Mesendoderm (in vitro differentiated cells): ENCODE results near the gene SLC26A8.

Experiments used
- DNase-seq: peaks from one replicate; pipeline ENCODE4 v3.0.0; 2013
- H2AK5ac ChIP-seq: 2 replicates; pipeline ENCODE4 v1.6.1; 2013; ENCODE audit warnings: low read length, inconsistent platforms
- H2BK120ac ChIP-seq: 2 replicates; pipeline ENCODE4 v1.6.1; 2013; ENCODE audit warnings: low read depth, mild to moderate bottlenecking, low read length, moderate library complexity, mixed read lengths
- H2BK15ac ChIP-seq: replicated peaks from 2 replicates; pipeline ENCODE4 v1.6.1; 2013; ENCODE audit warnings: low read depth, mild to moderate bottlenecking, moderate library complexity
- H2BK5ac ChIP-seq: 2 replicates; pipeline ENCODE4 v1.6.1; 2013; ENCODE audit warnings: low read length, inconsistent platforms
- H3K18ac ChIP-seq: 2 replicates; pipeline ENCODE4 v1.6.1; 2013; ENCODE audit warnings: mild to moderate bottlenecking, low read length, mixed read lengths
- H3K23ac ChIP-seq: one replicate; pipeline ENCODE4 v1.6.1; 2013; ENCODE audit warnings: low read length
- H3K27ac ChIP-seq: 2 replicates; pipeline ENCODE4 v1.5.1; 2013; ENCODE audit warnings: low read depth, mild to moderate bottlenecking, inconsistent platforms, low read length, moderate library complexity
- H3K27me3 ChIP-seq: 2 replicates; pipeline ENCODE4 v1.6.1; 2013; ENCODE audit warnings: low read length, control low read depth, mild to moderate bottlenecking, inconsistent platforms; ENCODE audit not compliant: insufficient read depth, poor library complexity
- H3K36me3 ChIP-seq: 2 replicates; pipeline ENCODE4 v1.6.1; 2013; ENCODE audit warnings: low read length, inconsistent platforms; ENCODE audit not compliant: control insufficient read depth, insufficient read depth
- H3K4ac ChIP-seq: one replicate; pipeline ENCODE4 v1.6.1; 2013; ENCODE audit warnings: low read depth, mild to moderate bottlenecking, low read length, moderate library complexity
- H3K4me1 ChIP-seq: 2 replicates; pipeline ENCODE4 v1.6.1; 2013; ENCODE audit warnings: low read depth, low read length, inconsistent platforms; ENCODE audit not compliant: control insufficient read depth
- H3K4me2 ChIP-seq: 2 replicates; pipeline ENCODE4 v1.6.1; 2013; ENCODE audit warnings: low read length
- H3K4me3 ChIP-seq: 2 replicates; pipeline ENCODE4 v1.5.1; 2013; ENCODE audit warnings: mild to moderate bottlenecking, low read length
- H3K56ac ChIP-seq: one replicate; pipeline ENCODE4 v1.6.1; 2013; ENCODE audit warnings: low read length
- H3K79me1 ChIP-seq: 2 replicates; pipeline ENCODE4 v1.6.1; 2013; ENCODE audit warnings: low read length, inconsistent platforms
- H3K79me2 ChIP-seq: 2 replicates; pipeline ENCODE4 v1.6.1; 2013; ENCODE audit warnings: mild to moderate bottlenecking, low read length; ENCODE audit not compliant: control insufficient read depth, insufficient read depth
- H3K9ac ChIP-seq: 2 replicates; pipeline ENCODE4 v1.6.1; 2013; ENCODE audit warnings: low read length, inconsistent platforms
- H4K5ac ChIP-seq: one replicate; pipeline ENCODE4 v1.6.1; 2013; ENCODE audit warnings: low read length
- H4K8ac ChIP-seq: one replicate; pipeline ENCODE4 v1.6.1; 2013; ENCODE audit warnings: low read depth, mild to moderate bottlenecking, control low read depth, low read length, moderate library complexity
- WGBS: extraction: QIAGEN DNeasy Blood & Tissue Kit; methylation state at CpG from one replicate; pipeline ENCODE4 v1.1.7; 2013; ENCODE audit warnings: low lambda C conversion rate, missing lambda C conversion rate; ENCODE audit not compliant: insufficient coverage; ENCODE audit errors: extremely low coverage; 5-methylcytosine and 5-hydroxymethylcytosine counted together

SLC26A8 gene

DNA sequence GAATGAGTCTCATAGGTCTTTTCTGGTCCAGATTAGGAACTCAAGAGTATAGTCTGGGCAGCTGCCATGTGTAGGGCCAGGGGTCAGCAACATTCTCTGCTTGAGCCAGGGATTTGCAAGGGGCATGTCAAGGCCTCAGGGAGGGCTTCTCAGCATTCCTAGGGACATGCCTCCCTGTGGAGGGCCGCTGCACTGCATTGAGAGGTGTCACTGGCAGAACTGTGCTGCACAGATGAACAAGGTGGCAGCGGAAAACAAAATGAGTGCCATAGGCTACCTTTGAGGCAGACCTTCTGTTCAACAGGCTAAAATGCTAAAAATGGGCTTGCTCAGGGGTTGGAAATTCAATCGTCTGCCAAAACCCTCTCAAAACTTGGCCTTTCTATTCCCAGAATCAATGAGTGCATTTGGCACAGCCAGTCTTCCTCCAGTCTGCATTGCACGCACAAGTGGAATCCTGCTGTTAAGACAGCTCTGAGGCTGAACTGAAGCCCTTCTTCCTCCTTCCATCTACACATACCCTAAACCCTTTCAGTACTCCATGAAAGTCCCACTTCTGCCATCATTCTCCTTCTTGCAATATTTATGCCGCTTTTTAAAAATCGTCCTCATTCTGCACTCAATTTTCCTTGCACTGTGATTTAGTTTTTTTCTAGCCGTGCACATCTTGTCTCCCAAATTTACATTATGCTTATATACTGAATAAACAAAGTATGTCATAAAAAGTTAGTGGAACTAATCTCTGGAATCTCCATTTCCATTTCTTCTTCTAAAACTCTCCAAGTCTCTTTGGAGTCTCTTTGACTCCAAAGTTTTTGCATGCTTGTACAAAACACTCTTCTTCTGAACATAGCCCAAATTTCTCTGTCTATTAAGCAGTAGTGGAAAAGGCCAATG lies 51.7 kb downstream of the SLC26A8 start:
- Histone ChIP-seq H3K56ac (no peak overlapping the region), H2BK15ac (no peak overlapping the region), H2BK120ac (no peak overlapping the region), H3K79me1 (no peaks in the 10 kb centered on the region), H3K9ac (no peak overlapping the region), H3K4me2 (no peak overlapping the region), H4K5ac (no peak overlapping the region), H3K4ac (no peak overlapping the region), H3K36me3 (no peaks in the 10 kb centered on the region), H3K23ac (no peak overlapping the region), H3K4me3 (no peak overlapping the region), H3K4me1 (no peaks in the 10 kb centered on the region), H2AK5ac (no peak overlapping the region), H4K8ac (no peak overlapping the region), H2BK5ac (no peak overlapping the region), H3K27me3 (no peaks in the 10 kb centered on the region), H3K27ac (no peak overlapping the region), H3K18ac (no peak overlapping the region), H3K79me2 (no peaks in the 10 kb centered on the region)
- WGBS = no CpG with 5 or more reads among the region's 7 CpGs
- DNase-seq = peak; percentile 47

DNA sequence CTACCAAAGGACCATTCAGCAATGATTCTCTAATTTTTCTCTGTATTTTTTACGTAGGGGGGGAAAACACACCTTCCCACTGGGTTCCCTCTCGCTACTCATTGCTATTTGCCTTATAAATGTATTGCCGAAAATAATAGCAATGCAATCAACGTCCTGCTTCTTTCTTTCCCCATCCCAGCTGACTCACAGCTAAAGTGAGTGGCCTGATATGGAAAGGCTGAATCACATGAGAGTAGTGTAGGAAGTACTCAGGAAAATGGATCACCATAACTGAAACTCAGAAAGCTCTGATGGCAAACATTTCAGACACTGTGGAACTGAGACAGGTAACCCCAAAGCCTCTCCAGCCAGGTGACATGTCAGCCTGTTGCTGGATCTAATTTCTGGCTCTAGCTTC lies 54.3 kb downstream of the SLC26A8 start:
- no CpG with 5 or more reads among the region's 4 CpGs for WGBS
- Histone ChIP-seq H3K27me3 (no peaks in the 10 kb centered on the region), H3K4ac (no peak overlapping the region), H3K4me2 (no peak overlapping the region), H2BK5ac (no peak overlapping the region), H3K79me2 (no peaks in the 10 kb centered on the region), H3K36me3 (no peaks in the 10 kb centered on the region), H3K4me3 (no peak overlapping the region), H4K5ac (no peak overlapping the region), H2BK120ac (no peak overlapping the region), H2AK5ac (no peak overlapping the region), H3K4me1 (no peaks in the 10 kb centered on the region), H3K9ac (no peak overlapping the region), H3K27ac (no peak overlapping the region), H4K8ac (no peak overlapping the region), H3K23ac (no peak overlapping the region), H2BK15ac (no peak overlapping the region), H3K56ac (no peak overlapping the region), H3K79me1 (no peaks in the 10 kb centered on the region), H3K18ac (no peak overlapping the region)
- DNase-seq = no peak

DNA sequence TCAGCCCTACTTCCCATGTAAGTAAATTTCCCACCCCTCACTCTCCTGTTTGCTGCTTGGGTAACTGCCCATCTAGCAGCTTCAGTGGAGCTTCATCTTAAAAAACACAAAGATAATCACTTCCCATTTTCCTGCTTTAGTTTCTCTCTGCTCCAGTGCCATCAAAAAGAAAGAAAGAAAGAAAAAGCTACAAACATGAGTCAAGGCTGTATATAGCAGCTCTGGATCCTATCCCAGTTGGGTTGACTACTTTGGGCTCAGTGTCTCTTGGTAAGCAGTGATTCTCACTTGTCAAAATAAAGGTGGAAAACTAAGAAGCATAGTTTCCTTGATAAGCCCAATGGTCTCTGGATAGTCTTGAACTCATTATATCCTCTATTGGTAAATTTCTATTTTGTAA lies 54.8 kb downstream of the SLC26A8 start:
- H2AK5ac ChIP-seq = no peak overlapping the region
- H2BK5ac ChIP-seq = no peak overlapping the region
- H3K18ac ChIP-seq = no peak overlapping the region
- H3K79me2 ChIP-seq = no peaks in the 10 kb centered on the region
- no peaks in the 10 kb centered on the region for H3K27me3 ChIP-seq
- no peak overlapping the region for H3K27ac ChIP-seq
- H3K4me3 ChIP-seq = no peak overlapping the region
- no peak overlapping the region for H3K4ac ChIP-seq
- no peak overlapping the region for H4K8ac ChIP-seq
- H3K79me1 ChIP-seq = no peaks in the 10 kb centered on the region
- H3K23ac ChIP-seq = no peak overlapping the region
- no peak overlapping the region for H3K9ac ChIP-seq
- no peaks in the 10 kb centered on the region for H3K4me1 ChIP-seq
- no peak overlapping the region for H3K56ac ChIP-seq
- no peak for DNase-seq
- no peaks in the 10 kb centered on the region for H3K36me3 ChIP-seq
- no peak overlapping the region for H2BK15ac ChIP-seq
- H4K5ac ChIP-seq = no peak overlapping the region
- H2BK120ac ChIP-seq = no peak overlapping the region
- H3K4me2 ChIP-seq = no peak overlapping the region

DNA sequence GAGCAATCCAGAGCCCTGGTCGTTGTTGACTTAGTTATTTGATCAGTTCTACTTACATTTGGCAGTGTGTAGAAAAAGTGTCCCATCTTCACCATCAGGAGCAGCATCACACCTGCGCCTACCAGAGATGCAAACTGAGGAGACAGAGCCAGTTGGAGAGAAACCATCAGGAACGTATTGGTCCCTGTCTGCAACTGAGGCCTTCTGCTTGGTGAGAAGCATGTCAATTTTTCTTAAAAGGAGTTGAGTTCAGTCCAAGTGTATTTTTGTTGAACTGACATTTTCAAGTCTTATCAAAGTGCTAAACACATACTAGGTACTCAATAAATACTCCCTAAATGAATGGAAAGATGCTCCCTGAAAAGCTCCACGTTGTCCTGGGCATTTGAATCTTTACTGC lies 55.6 kb downstream of the SLC26A8 start:
- Histone ChIP-seq H2AK5ac (no peak overlapping the region), H3K27me3 (no peaks in the 10 kb centered on the region), H3K36me3 (no peaks in the 10 kb centered on the region), H3K27ac (no peak overlapping the region), H3K79me1 (no peaks in the 10 kb centered on the region), H3K4me2 (no peak overlapping the region), H3K79me2 (no peaks in the 10 kb centered on the region), H4K8ac (no peak overlapping the region), H2BK5ac (no peak overlapping the region), H2BK120ac (no peak overlapping the region), H3K4me1 (no peaks in the 10 kb centered on the region), H3K4me3 (no peak overlapping the region), H2BK15ac (no peak overlapping the region), H3K23ac (no peak overlapping the region), H3K9ac (no peak overlapping the region), H3K18ac (no peak overlapping the region), H4K5ac (no peak overlapping the region), H3K56ac (no peak overlapping the region), H3K4ac (no peak overlapping the region)
- no CpG with 5 or more reads among the region's 4 CpGs for WGBS
- no peak for DNase-seq

- no peak overlapping the region for H3K27ac ChIP-seq
- no peak overlapping the region for H2AK5ac ChIP-seq
- DNase-seq = no peak
These were observed 57.2 kb downstream of the SLC26A8 start for GRCh38 chr6:35967076-35967774.

More at GRCh38 chr6:35967076-35967774, 57.2 kb downstream of the SLC26A8 start:
- no peak overlapping the region for H3K9ac ChIP-seq
- no peak overlapping the region for H4K8ac ChIP-seq
- H3K36me3 ChIP-seq = no peaks in the 10 kb centered on the region
- no CpG with 5 or more reads among the region's 4 CpGs for WGBS
- H3K23ac ChIP-seq = no peak overlapping the region
- no peak overlapping the region for H3K4me2 ChIP-seq
- H3K18ac ChIP-seq = no peak overlapping the region
- H2BK120ac ChIP-seq = no peak overlapping the region
- no peak overlapping the region for H3K4ac ChIP-seq
- no peak overlapping the region for H4K5ac ChIP-seq
- no peaks in the 10 kb centered on the region for H3K79me2 ChIP-seq
- H2BK15ac ChIP-seq = no peak overlapping the region
- H3K4me3 ChIP-seq = no peak overlapping the region
- no peaks in the 10 kb centered on the region for H3K27me3 ChIP-seq
- no peak overlapping the region for H3K56ac ChIP-seq
- no peak overlapping the region for H2BK5ac ChIP-seq
- no peaks in the 10 kb centered on the region for H3K4me1 ChIP-seq
- no peaks in the 10 kb centered on the region for H3K79me1 ChIP-seq
